IPS-15b (cell line): Measurements from ENCODE around the gene FBXO24.

Experiments
- H3K27me3 ChIP-seq: one replicate; pipeline ENCODE4 v1.6.1; 2013; ENCODE audit warnings: low read length; ENCODE audit not compliant: control insufficient read depth, insufficient read depth
- H3K36me3 ChIP-seq: one replicate; pipeline ENCODE4 v1.6.1; 2013; ENCODE audit warnings: low read length; ENCODE audit not compliant: control insufficient read depth, insufficient read depth
- H3K4me1 ChIP-seq: one replicate; pipeline ENCODE4 v1.6.1; 2013; ENCODE audit warnings: mild to moderate bottlenecking, low read length; ENCODE audit not compliant: control insufficient read depth, insufficient read depth
- H3K4me3 ChIP-seq: one replicate; pipeline ENCODE4 v1.5.1; 2013; ENCODE audit warnings: low read depth, low read length
- H3K9ac ChIP-seq: one replicate; pipeline ENCODE4 v1.6.1; 2013; ENCODE audit warnings: low read depth, mild to moderate bottlenecking, low read length
- H3K9me3 ChIP-seq: one replicate; pipeline ENCODE4 v1.6.1; 2013; ENCODE audit warnings: mild to moderate bottlenecking, low read length; ENCODE audit not compliant: control insufficient read depth, insufficient read depth

The FBXO24 gene

DNA sequence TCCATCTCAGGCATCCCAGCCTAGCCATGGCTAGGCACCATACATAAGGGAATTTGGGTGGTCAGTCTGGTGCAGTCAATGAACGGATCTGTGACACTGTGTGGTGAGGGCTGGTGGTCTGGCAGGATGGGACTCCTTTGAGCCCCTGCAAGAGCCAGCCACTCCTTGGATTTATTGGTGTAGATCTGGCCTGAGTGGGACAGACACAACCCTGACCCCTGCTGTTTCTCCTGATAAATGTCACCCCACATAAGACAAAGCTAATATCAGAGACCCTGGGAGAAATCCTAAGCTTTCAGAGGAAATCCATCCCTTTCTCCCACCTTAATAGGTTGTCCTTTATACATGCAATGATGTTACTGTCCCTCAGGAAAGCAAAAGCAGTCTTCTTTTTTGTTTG is 2.3 kb downstream of the FBXO24 start:
- Histone ChIP-seq H3K36me3 (no peaks in the 10 kb centered on the region), H3K9ac (no peak overlapping the region), H3K4me3 (no peak overlapping the region), H3K27me3 (no peaks in the 10 kb centered on the region), H3K9me3 (no peaks in the 10 kb centered on the region), H3K4me1 (peaks cover 19% of the 10 kb centered on the region)

- H3K36me3 ChIP-seq, result peaks cover 2% of the 10 kb centered on the region
- peaks cover 17% of the 10 kb centered on the region for H3K4me1 ChIP-seq
- no peaks in the 10 kb centered on the region for H3K27me3 ChIP-seq
- H3K4me3 ChIP-seq, result peak overlapping the region; percentile 12
- no peak overlapping the region for H3K9ac ChIP-seq
- no peaks in the 10 kb centered on the region for H3K9me3 ChIP-seq
Measured at GRCh38 chr7:100589341-100589947, 3.3 kb downstream of the FBXO24 start.

- Histone ChIP-seq H3K27me3 (no peaks in the 10 kb centered on the region), H3K9me3 (no peaks in the 10 kb centered on the region), H3K4me1 (peaks cover 14% of the 10 kb centered on the region), H3K9ac (no peak overlapping the region), H3K4me3 (peak overlapping the region; percentile 12), H3K36me3 (peaks cover 3% of the 10 kb centered on the region)
Measured at GRCh38 chr7:100590077-100590737, 4.1 kb downstream of the FBXO24 start.

GRCh38 chr7:100591596-100591995 is 5.5 kb downstream of the FBXO24 start:
- no peak overlapping the region for H3K9ac ChIP-seq
- no peaks in the 10 kb centered on the region for H3K9me3 ChIP-seq
- H3K36me3 ChIP-seq, result peaks cover 6% of the 10 kb centered on the region
- no peak overlapping the region for H3K4me3 ChIP-seq
- H3K4me1 ChIP-seq, result peaks cover 14% of the 10 kb centered on the region
- H3K27me3 ChIP-seq, result no peaks in the 10 kb centered on the region

DNA sequence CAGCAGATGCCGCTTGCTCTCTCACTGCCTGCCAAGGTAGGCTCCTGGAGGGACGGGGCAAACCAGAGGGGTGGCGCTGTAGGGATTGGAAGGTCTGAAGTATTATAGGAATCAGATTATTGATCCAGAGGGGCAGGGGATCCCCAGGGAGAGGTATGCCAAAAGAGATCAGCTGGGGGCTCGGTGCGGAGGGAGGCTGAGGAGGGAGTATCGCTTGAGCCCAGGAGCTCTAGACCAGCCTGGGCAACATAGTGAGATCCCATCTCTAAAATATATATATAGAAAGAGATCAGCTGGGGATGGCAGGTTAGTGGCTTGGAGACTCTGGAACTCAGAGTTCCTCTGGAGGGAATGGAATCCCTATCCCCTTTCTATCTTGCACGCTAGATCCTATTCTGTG is 9.1 kb downstream of the FBXO24 start:
- Histone ChIP-seq H3K4me1 (peaks cover 5% of the 10 kb centered on the region), H3K4me3 (no peak overlapping the region), H3K9me3 (no peaks in the 10 kb centered on the region), H3K36me3 (peaks cover 9% of the 10 kb centered on the region), H3K9ac (no peak overlapping the region), H3K27me3 (no peaks in the 10 kb centered on the region)

DNA sequence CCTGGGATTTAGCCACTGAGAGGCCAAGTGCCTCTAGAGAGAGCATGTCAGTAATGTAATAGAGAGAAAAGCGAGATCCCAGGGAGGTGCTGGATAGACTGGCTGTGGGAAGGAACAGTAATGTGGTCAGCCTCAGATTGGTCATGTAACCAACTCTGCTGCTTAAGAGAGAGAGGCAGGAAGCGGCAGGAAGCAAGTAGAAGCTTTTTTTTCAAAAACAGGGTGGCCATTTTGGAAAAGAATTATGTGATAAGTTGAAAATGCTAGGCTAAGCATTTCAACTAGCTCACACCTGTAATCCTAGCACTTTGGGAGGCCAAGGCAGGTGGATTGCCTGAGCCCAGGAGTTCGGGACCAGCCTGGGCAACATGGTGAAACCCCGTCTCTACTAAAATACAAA is 12.3 kb downstream of the FBXO24 start:
- H3K9ac ChIP-seq, result no peak overlapping the region
- H3K27me3 ChIP-seq, result no peaks in the 10 kb centered on the region
- peaks cover 13% of the 10 kb centered on the region for H3K36me3 ChIP-seq
- H3K9me3 ChIP-seq, result no peaks in the 10 kb centered on the region
- no peak overlapping the region for H3K4me3 ChIP-seq
- H3K4me1 ChIP-seq, result no peaks in the 10 kb centered on the region

DNA sequence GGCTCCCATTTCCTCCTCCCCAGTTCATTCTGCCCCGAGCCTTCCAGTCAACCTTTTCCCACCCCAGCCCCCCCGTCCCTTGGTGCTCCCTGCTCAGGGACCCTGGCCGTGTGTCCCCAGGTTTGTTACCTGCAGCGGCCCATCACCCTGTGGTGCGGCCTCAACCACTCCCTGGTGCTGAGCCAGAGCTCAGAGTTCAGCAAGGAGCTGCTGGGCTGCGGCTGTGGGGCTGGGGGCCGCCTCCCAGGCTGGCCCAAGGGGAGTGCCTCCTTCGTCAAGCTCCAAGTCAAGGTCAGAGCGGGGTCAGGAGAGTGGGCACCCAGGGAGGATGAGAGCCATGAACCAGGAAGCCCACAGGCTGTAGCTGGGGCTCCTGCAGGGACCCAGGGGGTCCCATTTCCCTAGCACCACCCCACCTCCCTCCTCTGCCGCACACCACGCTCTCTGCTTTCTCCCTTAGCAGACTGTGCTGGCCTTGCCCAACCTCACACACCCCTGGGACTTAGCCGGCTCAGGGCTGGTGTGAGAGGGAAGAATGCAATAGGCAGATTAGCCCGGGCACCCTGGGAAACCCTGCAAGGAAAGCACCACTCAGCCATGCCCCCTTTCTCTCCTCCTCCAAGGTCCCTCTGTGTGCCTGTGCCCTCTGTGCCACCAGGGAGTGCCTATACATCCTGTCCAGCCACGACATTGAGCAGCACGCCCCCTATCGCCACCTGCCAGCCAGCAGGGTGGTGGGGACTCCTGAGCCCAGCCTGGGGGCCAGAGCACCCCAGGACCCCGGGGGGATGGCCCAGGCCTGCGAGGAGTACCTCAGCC is 14.0 kb downstream of the FBXO24 start:
- Histone ChIP-seq H3K36me3 (peaks cover 11% of the 10 kb centered on the region), H3K9ac (no peak overlapping the region), H3K9me3 (no peaks in the 10 kb centered on the region), H3K4me1 (no peaks in the 10 kb centered on the region), H3K27me3 (no peaks in the 10 kb centered on the region), H3K4me3 (no peak overlapping the region)

DNA sequence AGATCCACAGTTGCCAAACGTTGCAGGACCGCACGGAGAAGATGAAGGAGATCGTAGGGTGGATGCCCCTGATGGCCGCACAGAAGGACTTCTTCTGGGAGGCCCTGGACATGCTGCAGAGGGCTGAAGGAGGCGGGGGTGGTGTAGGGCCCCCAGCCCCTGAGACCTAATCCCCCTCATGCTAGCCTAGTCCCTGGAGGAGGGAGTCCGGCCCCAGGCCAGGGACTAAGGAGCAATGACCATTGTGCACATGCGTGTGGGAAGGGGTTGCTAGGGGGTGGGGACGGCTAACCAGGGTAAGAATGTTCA is 14.6 kb downstream of the FBXO24 start:
- Histone ChIP-seq H3K4me3 (no peak overlapping the region), H3K36me3 (peaks cover 11% of the 10 kb centered on the region), H3K4me1 (no peaks in the 10 kb centered on the region), H3K27me3 (no peaks in the 10 kb centered on the region), H3K9ac (no peak overlapping the region), H3K9me3 (no peaks in the 10 kb centered on the region)

- H3K36me3 ChIP-seq, result peaks cover 12% of the 10 kb centered on the region
- no peaks in the 10 kb centered on the region for H3K9me3 ChIP-seq
- peak overlapping the region; percentile 87 for H3K4me3 ChIP-seq
- H3K9ac ChIP-seq, result peak overlapping the region; percentile 65
- H3K27me3 ChIP-seq, result peaks cover 2% of the 10 kb centered on the region
- H3K4me1 ChIP-seq, result no peaks in the 10 kb centered on the region
Measured at GRCh38 chr7:100602889-100603725, 17.0 kb downstream of the FBXO24 start.

DNA sequence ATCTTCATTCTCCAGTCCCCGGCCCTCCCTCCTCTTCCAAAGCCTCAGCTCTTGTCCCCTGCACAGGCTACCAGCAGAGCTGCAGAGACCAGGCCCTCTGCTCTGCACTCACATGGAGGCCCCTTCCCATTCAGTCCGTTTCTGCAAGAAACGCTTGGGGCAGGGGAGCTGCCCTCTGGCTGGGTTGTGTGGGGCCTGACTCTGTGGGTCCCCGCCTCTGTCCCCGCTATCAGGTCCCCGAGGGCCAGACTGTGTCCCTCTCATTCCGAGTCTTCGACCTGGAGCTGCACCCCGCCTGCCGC is 17.5 kb downstream of the FBXO24 start:
- Histone ChIP-seq H3K4me1 (no peaks in the 10 kb centered on the region), H3K36me3 (peaks cover 12% of the 10 kb centered on the region), H3K4me3 (peak overlapping the region; percentile 87), H3K9me3 (no peaks in the 10 kb centered on the region), H3K9ac (peak overlapping the region; percentile 65), H3K27me3 (peaks cover 2% of the 10 kb centered on the region)

GRCh38 chr7:100604028-100604975 is 18.2 kb downstream of the FBXO24 start:
- H3K4me3 ChIP-seq, result peak overlapping the region; percentile 87
- H3K27me3 ChIP-seq, result peaks cover 2% of the 10 kb centered on the region
- peaks cover 12% of the 10 kb centered on the region for H3K36me3 ChIP-seq
- no peaks in the 10 kb centered on the region for H3K9me3 ChIP-seq
- H3K9ac ChIP-seq, result peak overlapping the region; percentile 65
- H3K4me1 ChIP-seq, result no peaks in the 10 kb centered on the region
